ENCODE results near the gene ACTRT3.

The ACTRT3 gene

DNA sequence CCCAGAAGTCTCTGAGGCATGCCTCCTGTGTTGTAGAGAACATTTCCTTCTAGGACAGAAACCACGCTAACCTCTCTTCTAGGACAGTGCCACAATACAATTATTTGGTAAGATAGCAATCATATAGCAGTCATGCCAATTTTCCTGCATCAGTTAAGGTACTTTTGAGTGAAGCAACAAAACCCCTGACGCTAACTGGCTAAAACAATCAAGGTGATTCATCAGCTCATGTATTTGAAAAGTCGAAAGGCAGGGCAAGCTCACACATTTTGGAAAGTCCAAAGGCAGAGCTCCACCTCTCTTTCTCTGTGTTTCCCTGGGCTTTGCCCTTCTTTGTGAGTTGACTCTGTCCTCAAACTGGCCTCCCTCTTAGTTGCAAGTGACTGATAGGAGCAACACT is 14.7 kb downstream of the ACTRT3 start:
- Histone ChIP-seq H3K4me2 (ENCODE audit: low read length) (no peak overlapping the region), H3F3A (ENCODE audit: insufficient read depth, low read length) (no peaks in the 10 kb centered on the region), H4K20me1 (ENCODE audit: insufficient read depth, low read length) (no peaks in the 10 kb centered on the region), H3K27me3 (ENCODE audit: insufficient read depth, low read length) (no peaks in the 10 kb centered on the region; the same call in 1 of the 2 replicates), H2AFZ (ENCODE audit: low read length) (no peak overlapping the region), H3K4me3 (ENCODE audit: low read depth, low read length, poor library complexity, severe bottlenecking) (no peak overlapping the region), H3K4me1 (ENCODE audit: insufficient read depth, low read length, severe bottlenecking) (no peaks in the 10 kb centered on the region), H3K9ac (ENCODE audit: low read length) (no peak overlapping the region), H3K27ac (ENCODE audit: low read depth, low read length, poor library complexity, severe bottlenecking) (no peak overlapping the region), H3K9me2 (ENCODE audit: low read depth, low read length) (no peaks in the 10 kb centered on the region), H3K79me2 (ENCODE audit: insufficient read depth, low read length) (no peaks in the 10 kb centered on the region), H3K9me3 (ENCODE audit: low read length) (no peaks in the 10 kb centered on the region), H3K36me3 (ENCODE audit: insufficient read depth, low read length) (no peaks in the 10 kb centered on the region)
- TF ChIP-seq EZH2 (IDR thresholded peaks at IDR 0.05; ENCODE audit: borderline replicate concordance, low read length) (no peak), CTCF (IDR thresholded peaks at IDR 0.05; ENCODE audit: low read length) (no peak)

DNA sequence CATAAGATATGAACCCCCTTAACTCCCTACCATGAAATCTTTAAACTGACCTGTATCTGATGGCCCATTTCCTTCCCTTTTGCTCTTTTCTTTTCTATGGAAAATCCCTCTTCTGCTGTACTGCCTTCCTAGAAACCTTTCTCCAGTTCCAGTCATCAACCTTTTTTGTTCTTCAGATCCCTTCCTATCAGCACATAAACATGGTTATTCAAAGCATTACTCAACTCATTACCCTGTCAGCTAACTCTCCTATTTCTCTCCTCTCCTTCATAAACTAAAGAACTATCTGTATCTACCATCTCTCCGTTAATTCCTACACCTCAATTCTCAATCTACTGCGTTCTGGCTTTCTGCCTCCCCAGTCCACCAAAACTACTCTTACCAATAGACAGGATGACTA is 17.5 kb downstream of the ACTRT3 start:
- H2AFZ ChIP-seq (ENCODE audit: low read length): no peak overlapping the region
- no peaks in the 10 kb centered on the region for H4K20me1 ChIP-seq (ENCODE audit: insufficient read depth, low read length)
- H3F3A ChIP-seq (ENCODE audit: insufficient read depth, low read length): no peaks in the 10 kb centered on the region
- no peaks in the 10 kb centered on the region for H3K9me3 ChIP-seq (ENCODE audit: low read length)
- TF ChIP-seq EZH2 (IDR thresholded peaks at IDR 0.05; ENCODE audit: borderline replicate concordance, low read length): no peak
- TF ChIP-seq CTCF (IDR thresholded peaks at IDR 0.05; ENCODE audit: low read length): no peak
- H3K36me3 ChIP-seq (ENCODE audit: insufficient read depth, low read length): no peaks in the 10 kb centered on the region
- H3K27me3 ChIP-seq (ENCODE audit: insufficient read depth, low read length): peaks cover 4% of the 10 kb centered on the region
- H3K79me2 ChIP-seq (ENCODE audit: insufficient read depth, low read length): no peaks in the 10 kb centered on the region
- no peak overlapping the region for H3K9ac ChIP-seq (ENCODE audit: low read length)
- H3K9me2 ChIP-seq (ENCODE audit: low read depth, low read length): no peaks in the 10 kb centered on the region
- H3K4me1 ChIP-seq (ENCODE audit: insufficient read depth, low read length, severe bottlenecking): no peaks in the 10 kb centered on the region
- no peak overlapping the region for H3K27ac ChIP-seq (ENCODE audit: low read depth, low read length, poor library complexity, severe bottlenecking)
- no peak overlapping the region for H3K4me3 ChIP-seq (ENCODE audit: low read depth, low read length, poor library complexity, severe bottlenecking)
- no peak overlapping the region for H3K4me2 ChIP-seq (ENCODE audit: low read length)

- Histone ChIP-seq H3K9ac (ENCODE audit: low read length) (no peak overlapping the region), H3K27me3 (ENCODE audit: insufficient read depth, low read length) (peaks cover 9% of the 10 kb centered on the region), H3K4me1 (ENCODE audit: insufficient read depth, low read length, severe bottlenecking) (no peaks in the 10 kb centered on the region), H3K9me2 (ENCODE audit: low read depth, low read length) (no peaks in the 10 kb centered on the region), H3K9me3 (ENCODE audit: low read length) (no peaks in the 10 kb centered on the region), H2AFZ (ENCODE audit: low read length) (no peak overlapping the region), H3K27ac (ENCODE audit: low read depth, low read length, poor library complexity, severe bottlenecking) (no peak overlapping the region), H3K36me3 (ENCODE audit: insufficient read depth, low read length) (no peaks in the 10 kb centered on the region), H3K79me2 (ENCODE audit: insufficient read depth, low read length) (no peaks in the 10 kb centered on the region), H3K4me3 (ENCODE audit: low read depth, low read length, poor library complexity, severe bottlenecking) (no peak overlapping the region), H3F3A (ENCODE audit: insufficient read depth, low read length) (no peaks in the 10 kb centered on the region), H4K20me1 (ENCODE audit: insufficient read depth, low read length) (no peaks in the 10 kb centered on the region), H3K4me2 (ENCODE audit: low read length) (no peak overlapping the region)
- TF ChIP-seq CTCF (IDR thresholded peaks at IDR 0.05; ENCODE audit: low read length) (no peak), EZH2 (IDR thresholded peaks at IDR 0.05; ENCODE audit: borderline replicate concordance, low read length) (no peak)
Observed at GRCh38 chr3:169750665-169751064, 18.7 kb downstream of the ACTRT3 start.
